Activated CD4-positive, alpha-beta T cell treated with anti-CD3 and anti-CD28 coated beads, Interleukin-2, amount 50 U/mL, for 16 hours (primary cell): ENCODE measurements around the gene SGO2.

ENCODE experiments used
- DNase-seq: peaks from one replicate; pipeline ENCODE4 v3.0.0-alpha.2; 2020

SGO2 gene, protein sequence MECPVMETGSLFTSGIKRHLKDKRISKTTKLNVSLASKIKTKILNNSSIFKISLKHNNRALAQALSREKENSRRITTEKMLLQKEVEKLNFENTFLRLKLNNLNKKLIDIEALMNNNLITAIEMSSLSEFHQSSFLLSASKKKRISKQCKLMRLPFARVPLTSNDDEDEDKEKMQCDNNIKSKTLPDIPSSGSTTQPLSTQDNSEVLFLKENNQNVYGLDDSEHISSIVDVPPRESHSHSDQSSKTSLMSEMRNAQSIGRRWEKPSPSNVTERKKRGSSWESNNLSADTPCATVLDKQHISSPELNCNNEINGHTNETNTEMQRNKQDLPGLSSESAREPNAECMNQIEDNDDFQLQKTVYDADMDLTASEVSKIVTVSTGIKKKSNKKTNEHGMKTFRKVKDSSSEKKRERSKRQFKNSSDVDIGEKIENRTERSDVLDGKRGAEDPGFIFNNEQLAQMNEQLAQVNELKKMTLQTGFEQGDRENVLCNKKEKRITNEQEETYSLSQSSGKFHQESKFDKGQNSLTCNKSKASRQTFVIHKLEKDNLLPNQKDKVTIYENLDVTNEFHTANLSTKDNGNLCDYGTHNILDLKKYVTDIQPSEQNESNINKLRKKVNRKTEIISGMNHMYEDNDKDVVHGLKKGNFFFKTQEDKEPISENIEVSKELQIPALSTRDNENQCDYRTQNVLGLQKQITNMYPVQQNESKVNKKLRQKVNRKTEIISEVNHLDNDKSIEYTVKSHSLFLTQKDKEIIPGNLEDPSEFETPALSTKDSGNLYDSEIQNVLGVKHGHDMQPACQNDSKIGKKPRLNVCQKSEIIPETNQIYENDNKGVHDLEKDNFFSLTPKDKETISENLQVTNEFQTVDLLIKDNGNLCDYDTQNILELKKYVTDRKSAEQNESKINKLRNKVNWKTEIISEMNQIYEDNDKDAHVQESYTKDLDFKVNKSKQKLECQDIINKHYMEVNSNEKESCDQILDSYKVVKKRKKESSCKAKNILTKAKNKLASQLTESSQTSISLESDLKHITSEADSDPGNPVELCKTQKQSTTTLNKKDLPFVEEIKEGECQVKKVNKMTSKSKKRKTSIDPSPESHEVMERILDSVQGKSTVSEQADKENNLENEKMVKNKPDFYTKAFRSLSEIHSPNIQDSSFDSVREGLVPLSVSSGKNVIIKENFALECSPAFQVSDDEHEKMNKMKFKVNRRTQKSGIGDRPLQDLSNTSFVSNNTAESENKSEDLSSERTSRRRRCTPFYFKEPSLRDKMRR

DNA sequence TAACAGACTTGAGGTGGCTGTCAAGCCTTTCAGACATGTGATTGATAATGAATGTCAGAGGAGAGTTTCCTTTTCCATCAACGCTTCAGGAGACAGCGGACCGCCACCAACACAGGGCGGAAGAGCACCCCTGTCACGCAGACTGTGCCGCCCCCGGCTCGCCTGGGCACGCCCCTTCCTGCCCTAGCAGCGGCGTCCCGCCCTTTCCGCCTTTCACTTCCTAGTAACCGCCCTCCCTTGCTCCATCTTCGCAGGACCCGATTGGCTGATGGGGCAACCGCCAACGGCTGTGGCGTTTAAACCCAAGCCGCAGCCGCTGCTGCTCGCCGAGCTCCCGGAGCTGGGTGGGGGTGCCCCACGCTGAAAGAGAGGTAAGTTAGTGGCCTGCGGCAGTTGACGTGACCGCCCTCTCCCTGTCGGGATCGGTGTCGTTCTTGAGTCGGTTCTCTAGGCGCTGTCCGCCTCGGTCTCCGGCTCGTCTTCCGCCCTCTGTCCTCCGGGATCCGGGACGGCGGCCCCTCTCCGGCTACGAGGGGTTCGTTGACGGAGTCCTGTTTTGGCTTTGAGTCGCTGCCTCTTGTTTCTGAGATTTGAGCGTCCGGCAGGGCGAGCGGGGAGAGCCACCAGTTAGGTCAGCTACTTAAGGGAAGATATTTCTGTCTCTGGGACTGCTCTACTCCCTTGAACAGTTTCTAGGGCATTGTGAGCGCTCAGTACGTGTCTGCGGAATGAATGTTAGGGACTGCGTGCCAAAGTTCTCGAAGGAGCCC is at the start of gene SGO2:
SGO2 (plus strand) TSS at position 326 of the 770 bp plus-strand sequence. CDS start 6,769 bp downstream, outside the sequence.
- DNase-seq, result peak; percentile 98

DNA sequence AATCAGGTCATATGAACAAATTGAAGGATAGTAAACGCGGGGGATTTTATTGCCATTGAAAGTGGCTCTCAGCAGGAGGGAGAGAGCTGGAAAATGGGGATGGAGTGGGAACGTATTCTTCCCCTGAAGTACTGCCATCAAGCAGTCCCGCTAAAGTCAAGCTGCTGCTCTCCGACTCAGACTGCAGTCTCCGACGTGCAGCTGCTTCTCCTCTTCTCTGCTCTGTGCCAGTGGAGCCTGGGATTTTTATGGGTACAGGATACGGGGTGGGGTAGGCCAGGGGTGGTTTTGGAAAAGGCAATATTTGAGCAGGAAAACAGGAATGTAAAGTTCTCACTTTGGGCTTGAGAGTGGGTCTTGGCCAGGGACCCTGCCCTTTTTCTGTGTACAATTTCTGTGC is 49.2 kb upstream of the SGO2 start:
- DNase-seq, result no peak

DNA sequence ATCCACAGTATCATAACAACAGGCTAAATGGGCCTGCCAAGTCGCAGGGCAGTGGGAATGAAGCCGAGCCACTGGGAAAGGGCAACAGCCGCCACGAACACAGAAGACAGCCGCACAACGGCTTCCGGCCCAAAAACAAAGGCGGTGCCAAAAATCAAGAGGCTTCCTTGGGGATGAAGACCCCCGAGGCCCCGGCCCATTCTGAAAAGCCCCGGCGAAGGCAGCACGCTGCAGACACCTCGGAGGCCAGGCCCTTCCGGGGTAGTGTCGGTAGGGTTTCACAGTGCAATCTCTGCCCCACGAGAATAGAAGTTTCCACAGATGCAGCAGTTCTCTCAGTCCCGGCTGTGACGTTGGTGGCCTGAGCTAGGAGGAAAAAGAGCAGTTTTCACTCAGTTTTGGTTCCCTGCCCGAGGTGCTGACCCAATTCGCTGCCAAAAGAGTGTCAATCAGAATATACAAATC is 48.3 kb upstream of the SGO2 start:
- no peak for DNase-seq

- no peak for DNase-seq
These were observed 46.2 kb upstream of the SGO2 start for GRCh38 chr2:200479692-200480265.

- no peak for DNase-seq
These were observed 43.8 kb upstream of the SGO2 start for GRCh38 chr2:200482194-200482593.

DNA sequence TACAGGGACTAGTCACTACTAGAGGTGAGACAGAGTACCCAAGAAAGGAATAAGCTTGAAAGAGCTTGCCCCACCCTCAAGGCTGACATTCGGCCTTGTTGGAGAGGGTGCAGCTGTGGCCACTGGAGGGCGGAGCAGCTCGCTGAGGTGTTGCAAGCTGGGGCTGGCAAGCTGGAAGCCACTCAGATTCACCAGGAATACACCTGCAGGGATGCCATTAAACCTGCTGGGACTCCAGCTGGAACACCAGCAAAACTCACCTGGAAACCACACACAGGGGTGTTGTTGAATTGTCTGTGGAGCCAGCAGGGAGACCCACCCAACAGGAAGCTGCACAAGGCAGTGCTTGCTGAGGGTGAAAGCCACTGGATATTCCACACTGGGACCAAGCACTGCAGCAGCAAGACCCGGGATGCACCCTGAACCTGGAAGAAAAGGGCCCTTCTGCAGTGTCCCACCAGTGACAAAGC is 42.2 kb upstream of the SGO2 start:
- no peak for DNase-seq

DNA sequence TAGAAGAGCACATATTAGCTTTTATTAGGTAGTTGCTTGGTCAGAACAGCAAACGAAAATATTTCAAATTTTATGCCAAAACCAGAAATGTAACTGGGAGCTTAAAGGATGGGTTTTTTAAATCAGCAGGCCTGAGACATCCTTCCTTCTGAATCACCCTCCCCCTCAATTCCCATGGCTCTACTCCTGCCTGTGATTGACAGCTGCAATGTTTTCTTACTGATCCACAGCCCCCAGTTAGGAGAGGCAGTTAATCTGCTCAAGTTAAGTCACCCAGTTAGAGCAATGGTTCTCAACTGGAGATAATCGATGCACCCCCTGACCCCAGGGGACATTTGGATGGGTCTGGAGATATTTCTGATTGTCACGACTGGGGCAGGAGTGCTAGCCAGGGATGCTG is 41.1 kb upstream of the SGO2 start:
- DNase-seq, result no peak

- DNase-seq, result no peak
These were observed 39.5 kb upstream of the SGO2 start for GRCh38 chr2:200486529-200486928.

GRCh38 chr2:200488169-200488568 is 37.8 kb upstream of the SGO2 start:
- no peak for DNase-seq

DNA sequence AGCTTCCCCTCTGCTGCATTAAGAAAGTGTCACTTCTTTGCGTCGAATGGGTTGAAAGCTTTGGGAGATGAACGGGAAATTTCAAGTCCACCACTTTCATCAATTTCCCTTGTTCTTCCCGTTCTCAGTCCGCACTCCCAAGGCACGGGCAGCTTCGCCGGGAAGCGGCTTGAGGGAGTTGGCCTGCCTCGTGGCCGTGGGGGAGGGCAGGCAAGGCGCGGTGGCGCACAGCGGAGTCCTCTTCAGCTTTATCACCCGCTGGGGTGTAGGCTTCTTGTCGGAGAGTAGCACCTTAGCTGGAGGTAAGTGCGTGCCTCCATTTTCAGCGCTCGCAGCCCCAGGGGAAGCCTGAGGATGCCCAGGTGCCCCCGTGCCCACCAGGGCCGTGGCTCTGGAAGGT is 36.0 kb upstream of the SGO2 start:
- no peak for DNase-seq

DNA sequence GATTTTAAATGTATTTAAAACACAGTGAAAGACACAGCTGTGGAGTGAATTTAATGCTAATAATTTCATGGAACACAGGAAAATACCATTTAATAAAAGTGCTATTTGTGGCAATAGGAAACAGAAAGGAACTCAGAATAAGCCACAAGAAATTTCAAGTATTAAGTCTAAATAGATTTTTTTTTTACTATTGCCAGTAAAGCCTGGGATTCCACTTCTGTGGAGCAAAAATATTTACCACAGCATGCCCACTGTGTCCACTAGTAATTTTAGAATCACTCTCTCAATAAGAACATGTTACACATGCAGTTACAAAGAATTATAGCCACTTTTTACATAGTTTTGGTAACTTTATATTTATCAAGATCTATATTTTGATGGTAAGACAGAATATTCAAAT is 33.4 kb upstream of the SGO2 start:
- no peak for DNase-seq

DNA sequence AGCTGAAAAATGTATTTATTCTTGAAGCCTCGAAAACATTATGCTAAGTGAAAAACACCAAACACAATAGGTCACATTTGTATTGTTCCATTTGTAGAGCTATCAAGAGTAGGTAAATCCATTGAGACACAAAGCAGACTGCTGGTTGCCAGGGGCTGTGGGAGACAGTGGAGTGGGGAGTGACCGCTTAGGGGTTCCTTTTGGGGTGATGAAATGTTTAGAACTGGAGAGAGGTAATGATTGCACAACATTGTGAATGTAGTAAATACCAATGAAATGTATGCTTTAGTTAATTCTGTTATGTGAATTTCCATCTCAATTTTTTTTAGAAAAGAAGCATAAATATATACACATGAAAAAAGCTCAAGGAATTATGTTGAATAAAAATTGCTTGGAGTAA is 32.0 kb upstream of the SGO2 start:
- no peak for DNase-seq

DNA sequence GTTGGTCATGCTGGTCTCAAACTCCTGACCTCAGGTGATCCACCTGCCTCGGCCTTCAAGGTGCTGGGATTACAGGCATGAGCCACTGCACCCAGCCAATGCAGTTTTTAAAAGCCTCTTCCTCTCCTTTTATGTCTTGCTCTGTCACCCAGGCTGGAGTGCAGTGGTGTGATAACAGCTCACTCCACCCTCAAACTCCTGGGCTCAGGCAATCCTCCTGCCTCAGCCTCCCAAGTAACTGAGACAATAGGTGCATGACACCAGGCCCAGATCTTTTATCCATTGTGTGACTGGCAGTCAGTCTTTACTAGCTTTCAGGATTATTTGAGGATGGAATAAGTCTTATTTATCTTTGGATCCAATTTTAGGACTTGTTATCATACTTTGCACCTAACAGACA is 29.3 kb upstream of the SGO2 start:
- DNase-seq, result no peak

DNA sequence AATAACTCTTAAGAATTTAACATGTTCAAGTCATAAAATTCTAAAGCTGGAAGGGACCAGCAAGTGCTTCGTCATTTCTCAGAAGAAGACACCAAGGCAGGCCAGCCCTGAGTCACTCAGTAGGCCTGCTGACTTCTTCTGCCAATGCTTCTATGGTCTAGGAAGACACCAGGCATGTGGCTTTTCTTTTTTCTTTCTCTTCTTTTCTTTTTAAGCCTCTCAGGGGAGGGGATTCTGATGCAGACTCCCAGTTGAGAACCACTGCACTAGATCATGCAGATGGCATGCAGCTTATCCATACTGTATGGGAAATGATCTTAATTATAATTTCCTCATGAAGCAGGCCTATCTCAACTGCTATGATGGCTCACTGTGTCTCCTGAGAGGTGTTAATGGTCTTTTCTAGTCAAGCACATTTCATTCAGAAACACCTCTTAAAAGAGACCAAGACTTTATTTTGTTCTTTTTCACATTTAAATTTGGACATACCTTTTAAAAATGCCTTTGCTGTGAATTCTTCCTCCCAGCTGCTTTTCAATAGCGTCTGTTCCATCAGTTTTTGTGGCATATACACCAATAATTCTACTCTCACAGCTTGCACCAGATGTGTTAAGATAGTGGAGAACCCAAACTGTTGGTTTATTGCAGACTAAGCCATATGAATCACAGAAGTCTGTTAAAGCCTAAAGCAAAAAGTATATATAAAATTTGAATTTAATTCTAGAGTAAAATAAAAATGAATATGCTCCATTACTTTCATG is 27.4 kb upstream of the SGO2 start:
- no peak for DNase-seq

DNA sequence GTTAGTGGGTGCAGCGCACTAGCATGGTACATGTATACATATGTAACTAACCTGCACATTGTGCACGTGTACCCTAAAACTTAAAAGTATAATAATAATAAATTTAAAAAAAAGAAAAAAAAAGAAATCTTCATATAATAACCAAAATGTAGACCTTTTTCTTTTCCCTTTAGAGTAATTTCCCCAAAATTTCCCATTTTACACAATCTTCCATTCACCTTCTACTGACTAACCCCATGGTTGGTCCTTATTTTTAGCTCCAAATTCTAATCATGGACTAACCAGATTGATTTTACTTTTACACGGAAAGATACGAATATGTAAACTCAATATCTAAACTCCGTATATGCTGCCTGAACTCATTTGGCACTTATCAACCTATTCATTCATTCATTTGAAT is 23.8 kb upstream of the SGO2 start:
- no peak for DNase-seq

GRCh38 chr2:200506679-200507078 is 19.3 kb upstream of the SGO2 start:
- no peak for DNase-seq

DNA sequence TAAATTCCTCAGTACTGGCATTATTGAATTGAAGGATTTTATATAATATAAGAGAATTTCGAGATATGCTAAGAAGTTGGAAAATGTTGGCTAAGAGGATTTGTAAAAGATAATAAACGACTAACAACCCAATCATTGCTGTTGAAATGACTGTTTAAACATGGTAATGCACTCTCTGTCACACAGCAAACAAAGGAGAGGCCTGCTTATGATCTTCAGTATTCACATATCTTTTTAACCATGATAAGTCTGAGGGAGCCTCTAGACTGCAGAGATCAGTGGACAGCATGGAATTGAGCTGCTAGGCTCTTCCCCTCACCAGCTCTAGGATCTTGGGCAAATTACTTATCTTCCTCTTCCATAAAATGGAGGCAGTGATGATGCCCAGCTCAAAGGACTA is 18.8 kb upstream of the SGO2 start:
- no peak for DNase-seq

DNA sequence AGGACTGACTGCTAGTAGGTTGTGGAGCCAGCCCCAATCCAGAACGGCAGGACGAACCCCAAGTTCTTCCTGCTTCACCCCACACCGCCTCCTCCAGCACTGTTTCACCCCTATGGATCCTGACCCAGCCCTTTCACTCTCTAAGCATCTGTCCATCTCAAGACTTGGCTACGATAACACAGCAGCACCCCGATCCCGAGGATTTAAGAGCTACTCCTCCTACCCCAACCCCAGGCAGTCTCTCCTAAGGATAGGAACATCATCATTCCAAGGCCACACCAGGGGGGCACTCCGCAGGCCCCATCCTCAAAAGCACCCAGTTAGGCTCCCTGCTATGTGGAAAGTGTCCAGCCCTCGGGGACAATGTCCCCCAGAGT is 16.8 kb upstream of the SGO2 start:
- DNase-seq, result no peak

GRCh38 chr2:200509612-200510433 is 16.2 kb upstream of the SGO2 start, which contains the start of gene KCTD18:
Gene KCTD18 (minus strand): TSS chr2:200510068. CDS start chr2:200507016, 3,052 bp downstream.
- peak; percentile 93 for DNase-seq

- DNase-seq, result no peak
These were observed 10.9 kb upstream of the SGO2 start for GRCh38 chr2:200515155-200515554.
